ENCODE measurements around the gene SCUBE2.
A peak's percentile ranks its signal among the peaks of the same experiment; 100 is the strongest.

- TF ChIP-seq EZH2phosphoT487 (conservative IDR thresholded peaks at IDR 0.05; ENCODE audit: low read length) = no peak
- peak; percentile 50 for TF ChIP-seq CTCF (IDR thresholded peaks at IDR 0.05; ENCODE audit: insufficient read depth, low read length, poor library complexity, severe bottlenecking)
Measured at GRCh38 chr11:9060700-9061111, 30.7 kb downstream of the SCUBE2 start.
